Endothelial cell of umbilical vein (primary cell): ENCODE measurements around the gene DIP2B.

Experiments used
- FOS ChIP-seq: IDR thresholded peaks from 2 replicates; pipeline ENCODE4 v1.6.1; 2011; ENCODE audit warnings: mild to moderate bottlenecking, low read length, moderate library complexity, borderline replicate concordance; ENCODE audit not compliant: insufficient read depth
- JUN ChIP-seq: IDR thresholded peaks from 2 replicates; pipeline ENCODE4 v1.6.1; 2011; ENCODE audit warnings: borderline replicate concordance, low read depth; ENCODE audit not compliant: insufficient read length, insufficient read depth
- POLR2A ChIP-seq: IDR thresholded peaks from 2 replicates; pipeline ENCODE4 v1.6.1; 2012; ENCODE audit warnings: low read depth, mild to moderate bottlenecking, control low read depth, low read length
- TF ChIP-seq, protein P1 (sequence below), 2 donors: IDR thresholded peaks; 1 replicate in 1 of 2; 2 replicates in 1 of 2; pipeline ENCODE4 v1.5.1; 2011; ENCODE audit warnings: low read length in 2 of 2, mild to moderate bottlenecking in 2 of 2, moderate library complexity in 2 of 2, control low read depth in 1 of 2, inconsistent platforms in 1 of 2, low read depth in 1 of 2; ENCODE audit not compliant: insufficient read depth in 1 of 2; ENCODE audit errors: extremely low read depth in 1 of 2
- TF ChIP-seq, protein P2 (sequence below): IDR thresholded peaks from 2 replicates; pipeline ENCODE4 v1.6.1; 2011; ENCODE audit not compliant: insufficient read depth, insufficient read length

DNA sequence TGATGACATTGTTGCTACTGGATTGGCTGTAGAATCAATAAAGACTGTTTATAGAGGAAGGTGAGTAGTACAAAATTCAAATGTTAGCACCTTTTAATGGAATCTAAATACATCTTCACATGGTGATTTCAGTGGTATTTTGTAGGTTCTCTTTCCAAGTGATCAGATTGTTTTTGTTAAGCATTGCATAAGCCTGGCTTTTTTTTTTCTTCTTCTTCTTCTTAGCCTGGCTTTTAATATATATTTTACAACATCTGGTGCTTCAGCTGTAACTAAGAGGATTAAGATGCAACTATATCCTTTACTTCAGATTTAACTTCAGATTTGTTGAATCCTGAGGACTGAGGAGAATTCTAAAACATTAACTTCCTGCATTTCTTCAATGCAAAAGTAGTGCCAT lies 201.8 kb downstream of the DIP2B start:
- no peak for TF ChIP-seq JUN
- TF ChIP-seq, protein P1, sequence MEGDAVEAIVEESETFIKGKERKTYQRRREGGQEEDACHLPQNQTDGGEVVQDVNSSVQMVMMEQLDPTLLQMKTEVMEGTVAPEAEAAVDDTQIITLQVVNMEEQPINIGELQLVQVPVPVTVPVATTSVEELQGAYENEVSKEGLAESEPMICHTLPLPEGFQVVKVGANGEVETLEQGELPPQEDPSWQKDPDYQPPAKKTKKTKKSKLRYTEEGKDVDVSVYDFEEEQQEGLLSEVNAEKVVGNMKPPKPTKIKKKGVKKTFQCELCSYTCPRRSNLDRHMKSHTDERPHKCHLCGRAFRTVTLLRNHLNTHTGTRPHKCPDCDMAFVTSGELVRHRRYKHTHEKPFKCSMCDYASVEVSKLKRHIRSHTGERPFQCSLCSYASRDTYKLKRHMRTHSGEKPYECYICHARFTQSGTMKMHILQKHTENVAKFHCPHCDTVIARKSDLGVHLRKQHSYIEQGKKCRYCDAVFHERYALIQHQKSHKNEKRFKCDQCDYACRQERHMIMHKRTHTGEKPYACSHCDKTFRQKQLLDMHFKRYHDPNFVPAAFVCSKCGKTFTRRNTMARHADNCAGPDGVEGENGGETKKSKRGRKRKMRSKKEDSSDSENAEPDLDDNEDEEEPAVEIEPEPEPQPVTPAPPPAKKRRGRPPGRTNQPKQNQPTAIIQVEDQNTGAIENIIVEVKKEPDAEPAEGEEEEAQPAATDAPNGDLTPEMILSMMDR (IDR thresholded peaks at IDR 0.05; ENCODE audit: extremely low read depth in 1 of 2, insufficient read depth in 1 of 2, low read depth in 1 of 2, low read length in 2 of 2): no peak
- no peak for TF ChIP-seq FOS
- TF ChIP-seq POLR2A: no peak
- TF ChIP-seq, protein P2, sequence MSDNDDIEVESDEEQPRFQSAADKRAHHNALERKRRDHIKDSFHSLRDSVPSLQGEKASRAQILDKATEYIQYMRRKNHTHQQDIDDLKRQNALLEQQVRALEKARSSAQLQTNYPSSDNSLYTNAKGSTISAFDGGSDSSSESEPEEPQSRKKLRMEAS: no peak
